Neuronal stem cell (in vitro differentiated cells): ENCODE data around the gene LY86.

Experiments
- DNase-seq: peaks from one replicate; pipeline ENCODE4 v3.0.0-alpha.2; 2013; ENCODE audit warnings: low spot score
- H2AFZ ChIP-seq: one replicate; pipeline ENCODE4 v1.6.1; 2013; ENCODE audit warnings: mild to moderate bottlenecking, low read length, inconsistent platforms
- H2AK5ac ChIP-seq: 2 replicates; pipeline ENCODE4 v1.6.1; 2013; ENCODE audit warnings: low read depth, mild to moderate bottlenecking, inconsistent platforms, low read length, moderate library complexity, mixed read lengths
- H2BK120ac ChIP-seq: 2 replicates; pipeline ENCODE4 v1.6.1; 2013; ENCODE audit warnings: low read depth, mild to moderate bottlenecking, inconsistent platforms, low read length, moderate library complexity, mixed read lengths
- H2BK12ac ChIP-seq: one replicate; pipeline ENCODE4 v1.6.1; 2013; ENCODE audit warnings: low read length, inconsistent platforms
- H2BK15ac ChIP-seq: 2 replicates; pipeline ENCODE4 v1.6.1; 2013; ENCODE audit warnings: mild to moderate bottlenecking, low read length, inconsistent platforms, mixed read lengths
- H2BK5ac ChIP-seq: one replicate; pipeline ENCODE4 v1.6.1; 2013; ENCODE audit warnings: inconsistent platforms, mild to moderate bottlenecking, low read length, moderate library complexity
- H3K14ac ChIP-seq: one replicate; pipeline ENCODE4 v1.6.1; 2013; ENCODE audit warnings: low read length, inconsistent platforms
- H3K18ac ChIP-seq: 2 replicates; pipeline ENCODE4 v1.6.1; 2013; ENCODE audit warnings: low read length, inconsistent platforms
- H3K23ac ChIP-seq: 2 replicates; pipeline ENCODE4 v1.6.1; 2013; ENCODE audit warnings: low read depth, mild to moderate bottlenecking, mixed read lengths, low read length, inconsistent platforms; ENCODE audit not compliant: poor library complexity
- H3K27ac ChIP-seq: replicated peaks from 3 replicates; pipeline ENCODE4 v1.5.1; 2013; ENCODE audit warnings: low read length, inconsistent platforms
- H3K27me3 ChIP-seq, 3 experiments: 2 replicates each; pipeline ENCODE4 v1.6.1; 2013; ENCODE audit warnings: low read length in 3 of 3, mild to moderate bottlenecking in 2 of 3, inconsistent platforms in 1 of 3, low read depth in 1 of 3, mixed read lengths in 1 of 3, moderate library complexity in 1 of 3; ENCODE audit not compliant: control insufficient read depth in 3 of 3, insufficient read depth in 3 of 3
- H3K36me3 ChIP-seq, 2 donors: replicated peaks in 1 of 2; 2 replicates each; pipeline ENCODE4 v1.6.1; 2013; ENCODE audit warnings: low read length in 2 of 2; ENCODE audit not compliant: control insufficient read depth in 2 of 2, insufficient read depth in 2 of 2
- H3K4ac ChIP-seq: 2 replicates; pipeline ENCODE4 v1.6.1; 2013; ENCODE audit warnings: inconsistent platforms, mild to moderate bottlenecking, low read length, moderate library complexity
- H3K4me1 ChIP-seq, 2 donors: 1 replicate in 1 of 2; 2 replicates in 1 of 2; pipeline ENCODE4 v1.6.1; 2013; ENCODE audit warnings: low read length in 2 of 2, low read depth in 1 of 2; ENCODE audit not compliant: control insufficient read depth in 2 of 2, insufficient read depth in 1 of 2
- H3K4me2 ChIP-seq: one replicate; pipeline ENCODE4 v1.6.1; 2013; ENCODE audit warnings: mild to moderate bottlenecking, low read length, inconsistent platforms; ENCODE audit not compliant: insufficient read depth, poor library complexity, severe bottlenecking
- H3K4me3 ChIP-seq, 2 donors: 2 replicates each; pipeline ENCODE4 v1.5.1; 2013; ENCODE audit warnings: low read length in 2 of 2, mild to moderate bottlenecking in 2 of 2, inconsistent platforms in 1 of 2, moderate library complexity in 1 of 2
- H3K79me1 ChIP-seq: one replicate; pipeline ENCODE4 v1.6.1; 2013; ENCODE audit warnings: low read depth, mild to moderate bottlenecking, inconsistent platforms, low read length, moderate library complexity
- H3K9ac ChIP-seq: one replicate; pipeline ENCODE4 v1.6.1; 2013; ENCODE audit warnings: mild to moderate bottlenecking, low read depth, low read length, inconsistent platforms; ENCODE audit not compliant: poor library complexity
- H3K9me3 ChIP-seq, 2 donors: replicated peaks in 1 of 2; 2 replicates each; pipeline versions ENCODE3 to v1.6.1; 2013; ENCODE audit warnings: low read length in 2 of 2, mild to moderate bottlenecking in 2 of 2, inconsistent platforms in 1 of 2, low read depth in 1 of 2, mixed read lengths in 1 of 2, moderate library complexity in 1 of 2; ENCODE audit not compliant: control insufficient read depth in 2 of 2, insufficient read depth in 1 of 2
- H4K8ac ChIP-seq: one replicate; pipeline ENCODE4 v1.6.1; 2013; ENCODE audit warnings: low read depth, mild to moderate bottlenecking, inconsistent platforms, low read length, moderate library complexity
- H4K91ac ChIP-seq: one replicate; pipeline ENCODE4 v1.6.1; 2013; ENCODE audit warnings: low read length, low read depth, mild to moderate bottlenecking, inconsistent platforms; ENCODE audit not compliant: poor library complexity
- WGBS, 2 donors: extraction: QIAGEN DNeasy Blood & Tissue Kit; methylation state at CpG; one replicate each; pipeline ENCODE4 v1.1.7; 2013; ENCODE audit warnings: missing lambda C conversion rate in 2 of 2, mixed read lengths in 1 of 2; ENCODE audit not compliant: insufficient read length in 2 of 2, insufficient replicate concordance in 1 of 2; ENCODE audit errors: extremely low coverage in 2 of 2; 5-methylcytosine and 5-hydroxymethylcytosine counted together

LY86 gene

DNA sequence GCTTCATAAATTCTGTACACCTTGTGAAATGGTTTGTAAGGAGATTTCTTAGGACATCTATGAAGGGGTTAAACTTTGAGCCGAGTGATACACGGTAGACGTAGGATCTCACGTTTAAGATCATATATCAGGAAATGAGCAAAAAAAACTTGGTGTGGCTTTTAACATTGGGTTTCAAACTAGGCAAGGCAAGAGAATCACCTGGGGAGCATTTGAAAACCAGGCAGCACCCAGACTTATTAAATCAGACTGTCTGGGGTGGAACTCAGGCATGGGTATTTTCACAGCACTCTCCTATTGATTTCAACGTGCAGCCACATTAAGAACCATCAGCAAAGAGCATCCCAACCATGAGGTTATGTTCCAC is 26.4 kb downstream of the LY86 start:
- no peak overlapping the region for H2BK120ac ChIP-seq
- H3K9ac ChIP-seq = no peak overlapping the region
- no peak overlapping the region for H2BK15ac ChIP-seq
- H4K91ac ChIP-seq = no peak overlapping the region
- H3K4me2 ChIP-seq = no peak overlapping the region
- H4K8ac ChIP-seq = no peak overlapping the region
- no peaks in the 10 kb centered on the region for H3K36me3 ChIP-seq
- H2BK5ac ChIP-seq = no peak overlapping the region
- no peaks in the 10 kb centered on the region for H3K79me1 ChIP-seq
- no peaks in the 10 kb centered on the region for H3K9me3 ChIP-seq
- H3K4me3 ChIP-seq = no peak overlapping the region
- H3K4ac ChIP-seq = no peak overlapping the region
- no CpG with 5 or more reads among the region's 5 CpGs for whole genome bisulfite sequencing, 2 donors
- H3K27ac ChIP-seq = no peak overlapping the region
- DNase-seq = no peak
- no peak overlapping the region for H2AFZ ChIP-seq
- no peak overlapping the region for H3K23ac ChIP-seq
- H3K18ac ChIP-seq = no peak overlapping the region
- H3K14ac ChIP-seq = no peak overlapping the region
- no peaks in the 10 kb centered on the region for H3K27me3 ChIP-seq
- H2AK5ac ChIP-seq = no peak overlapping the region
- peaks cover 0 to 2% of the 10 kb centered on the region in 2 donors for H3K4me1 ChIP-seq
- H2BK12ac ChIP-seq = no peak overlapping the region

GRCh38 chr6:6616656-6617055 is 28.1 kb downstream of the LY86 start:
- H3K4me1 ChIP-seq = peaks cover 0 to 2% of the 10 kb centered on the region in 2 donors
- H2BK120ac ChIP-seq = no peak overlapping the region
- no peak overlapping the region for H2AFZ ChIP-seq
- H4K8ac ChIP-seq = no peak overlapping the region
- no peak overlapping the region for H3K14ac ChIP-seq
- no peak overlapping the region for H3K9ac ChIP-seq
- H3K27me3 ChIP-seq = no peaks in the 10 kb centered on the region
- no peaks in the 10 kb centered on the region for H3K36me3 ChIP-seq
- no CpG with 5 or more reads among the region's 7 CpGs for WGBS, 2 donors
- no peaks in the 10 kb centered on the region for H3K9me3 ChIP-seq
- no peak overlapping the region for H3K27ac ChIP-seq
- H2BK5ac ChIP-seq = no peak overlapping the region
- H3K79me1 ChIP-seq = no peaks in the 10 kb centered on the region
- H3K4me2 ChIP-seq = no peak overlapping the region
- H3K4me3 ChIP-seq = no peak overlapping the region
- no peak overlapping the region for H2BK15ac ChIP-seq
- DNase-seq = no peak
- H4K91ac ChIP-seq = no peak overlapping the region
- H2BK12ac ChIP-seq = no peak overlapping the region
- H3K4ac ChIP-seq = no peak overlapping the region
- no peak overlapping the region for H3K23ac ChIP-seq
- no peak overlapping the region for H2AK5ac ChIP-seq
- H3K18ac ChIP-seq = no peak overlapping the region

DNA sequence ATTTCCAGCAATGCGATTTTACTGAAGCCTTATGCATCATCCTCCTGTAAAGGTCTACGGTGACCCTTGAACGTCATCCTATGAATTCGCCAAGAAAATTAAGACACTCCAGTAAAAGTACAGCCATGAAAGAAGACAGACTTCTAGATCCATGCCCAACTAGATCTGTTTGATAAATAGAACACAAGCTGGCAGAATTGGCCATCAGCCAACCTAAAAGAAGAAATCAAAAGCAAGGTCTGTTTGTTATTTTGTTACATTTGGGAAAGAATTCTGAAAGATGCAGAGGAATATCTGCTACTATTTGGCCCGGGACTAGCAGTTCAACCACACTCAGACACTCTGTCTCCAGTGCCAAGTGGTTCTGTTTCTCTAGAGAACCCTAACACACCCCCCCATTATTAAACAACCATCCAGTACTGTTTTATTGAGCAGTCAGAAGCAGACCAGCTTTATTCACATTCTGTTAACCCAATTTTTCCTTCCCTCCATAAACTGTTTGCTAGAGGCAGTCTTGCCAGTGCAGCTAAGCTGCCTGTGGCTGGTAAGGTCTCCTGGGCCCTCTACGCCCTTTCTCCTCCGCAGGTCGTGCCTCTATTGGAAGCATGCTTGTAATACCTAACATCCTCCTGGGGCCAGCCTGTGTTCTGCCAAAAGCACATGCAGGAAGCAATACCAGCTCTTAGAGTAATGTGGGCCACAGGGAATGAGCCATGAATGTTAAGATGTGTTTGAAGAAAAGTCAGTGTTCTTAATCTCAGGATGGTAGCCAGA is 30.7 kb downstream of the LY86 start:
- no peak overlapping the region for H3K23ac ChIP-seq
- no peak overlapping the region for H4K91ac ChIP-seq
- no peak overlapping the region for H3K4me3 ChIP-seq
- H2AK5ac ChIP-seq = no peak overlapping the region
- H3K4ac ChIP-seq = no peak overlapping the region
- H2AFZ ChIP-seq = no peak overlapping the region
- H3K36me3 ChIP-seq = no peaks in the 10 kb centered on the region
- no peaks in the 10 kb centered on the region for H3K79me1 ChIP-seq
- H3K9me3 ChIP-seq = no peaks in the 10 kb centered on the region
- H3K27me3 ChIP-seq = no peaks in the 10 kb centered on the region
- no peak overlapping the region for H3K14ac ChIP-seq
- no peak overlapping the region for H2BK120ac ChIP-seq
- no peak overlapping the region for H3K27ac ChIP-seq
- H2BK15ac ChIP-seq = no peak overlapping the region
- peaks cover 0 to 2% of the 10 kb centered on the region in 2 donors for H3K4me1 ChIP-seq
- no peak overlapping the region for H3K18ac ChIP-seq
- no peak overlapping the region for H2BK5ac ChIP-seq
- no peak overlapping the region for H3K9ac ChIP-seq
- no peak overlapping the region for H3K4me2 ChIP-seq
- H4K8ac ChIP-seq = no peak overlapping the region
- no peak for DNase-seq
- no CpG with 5 or more reads among the region's 8 CpGs for WGBS, 2 donors
- H2BK12ac ChIP-seq = no peak overlapping the region

DNA sequence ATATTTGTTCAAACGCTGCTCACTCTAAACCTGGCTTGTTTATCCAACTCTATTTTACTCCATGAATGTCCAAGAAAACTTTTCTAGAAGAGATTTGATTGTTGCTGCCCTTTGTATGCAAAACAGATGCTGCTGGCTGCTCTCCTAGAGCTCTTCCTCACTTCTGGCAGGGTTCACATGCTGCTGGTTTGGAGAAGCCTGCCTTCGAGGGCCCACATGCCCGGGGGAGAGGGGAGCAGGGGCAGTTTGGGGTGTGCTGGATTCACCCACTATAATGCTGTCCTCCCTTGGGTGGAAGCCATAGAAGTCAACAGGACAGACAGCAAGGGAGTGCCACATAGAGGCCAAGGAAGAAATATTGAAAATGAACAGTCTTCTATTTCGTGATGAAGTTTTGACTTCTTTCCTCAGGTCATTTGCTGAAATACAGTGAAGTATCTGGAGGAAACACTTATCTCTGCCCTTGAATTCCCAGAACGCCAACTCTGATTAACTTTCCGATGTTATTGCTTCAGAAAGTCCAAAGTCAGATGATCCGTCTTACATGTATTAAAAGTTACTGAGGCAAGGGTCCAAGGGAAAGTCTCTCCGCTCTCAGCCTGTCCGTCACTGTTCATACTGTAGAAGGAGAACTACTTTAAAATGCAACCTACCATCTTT is 32.4 kb downstream of the LY86 start:
- H3K4me3 ChIP-seq = no peak overlapping the region
- H3K18ac ChIP-seq = no peak overlapping the region
- no peaks in the 10 kb centered on the region for H3K4me1 ChIP-seq
- H3K4me2 ChIP-seq = no peak overlapping the region
- no peak overlapping the region for H4K8ac ChIP-seq
- no peak for DNase-seq
- H2BK120ac ChIP-seq = no peak overlapping the region
- whole genome bisulfite sequencing, 2 donors = no CpG with 5 or more reads among the region's 9 CpGs
- no peak overlapping the region for H3K9ac ChIP-seq
- H2AK5ac ChIP-seq = no peak overlapping the region
- H3K27ac ChIP-seq = no peak overlapping the region
- no peaks in the 10 kb centered on the region for H3K9me3 ChIP-seq
- no peak overlapping the region for H2BK12ac ChIP-seq
- H2AFZ ChIP-seq = no peak overlapping the region
- H3K36me3 ChIP-seq = no peaks in the 10 kb centered on the region
- no peaks in the 10 kb centered on the region for H3K79me1 ChIP-seq
- H3K4ac ChIP-seq = no peak overlapping the region
- H3K14ac ChIP-seq = no peak overlapping the region
- H3K27me3 ChIP-seq = no peaks in the 10 kb centered on the region
- H3K23ac ChIP-seq = no peak overlapping the region
- H2BK5ac ChIP-seq = no peak overlapping the region
- no peak overlapping the region for H4K91ac ChIP-seq
- H2BK15ac ChIP-seq = no peak overlapping the region
